Measurements from ENCODE around the gene WDR62.

The WDR62 gene

GRCh38 chr19:36103040-36103626, 48.4 kb downstream of the WDR62 start:
- Histone ChIP-seq H3K4me1 (ENCODE audit: control insufficient read depth in 1 of 2, insufficient read depth in 2 of 2, low read length in 2 of 2) (no peaks in the 10 kb centered on the region), H3K9me3 (ENCODE audit: control insufficient read depth in 1 of 2, low read length in 2 of 2) (no peaks in the 10 kb centered on the region), H3K27ac (ENCODE audit: low read length) (no peak overlapping the region), H3K36me3 (ENCODE audit: control insufficient read depth in 1 of 2, insufficient read depth in 2 of 2, low read length in 2 of 2) (no peaks in the 10 kb centered on the region), H3K27me3 (ENCODE audit: low read depth, low read length) (no peaks in the 10 kb centered on the region), H3K4me3 (ENCODE audit: low read depth in 1 of 2, low read length in 2 of 2) (no peak overlapping the region)

DNA sequence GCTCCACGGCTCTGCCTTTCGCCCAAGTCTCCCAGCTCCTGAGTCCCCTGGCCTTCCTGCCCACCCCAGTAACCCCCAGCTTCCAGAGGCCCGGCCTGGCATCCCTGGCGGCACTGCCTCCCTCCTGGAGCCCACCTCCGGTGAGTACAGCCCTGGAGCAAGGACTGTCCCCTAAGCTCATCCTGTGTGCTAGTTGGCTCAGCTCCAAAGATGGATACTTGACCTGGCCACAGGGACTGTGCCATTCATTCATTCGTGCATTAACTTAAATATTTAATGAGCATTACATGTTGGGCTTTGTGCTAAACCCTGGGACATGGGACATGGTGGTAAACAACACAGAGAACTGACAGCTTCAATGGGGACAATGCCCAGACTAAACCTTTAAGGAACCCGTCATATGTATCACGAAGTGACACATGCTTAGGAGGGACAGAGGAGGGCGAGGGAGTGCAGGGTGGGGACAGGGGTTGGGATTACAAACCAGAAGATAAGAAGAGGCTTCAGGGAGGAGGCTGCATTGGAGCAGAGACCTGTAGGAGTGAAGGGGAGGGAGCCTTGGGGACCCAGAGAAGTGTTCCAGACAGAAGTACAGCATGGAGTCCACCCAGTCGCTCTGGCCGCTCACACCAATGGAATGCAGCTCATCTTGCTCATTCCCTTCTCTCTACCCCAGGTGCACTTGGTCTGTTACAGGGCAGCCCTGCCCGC, 49.3 kb downstream of the WDR62 start:
- Histone ChIP-seq H3K36me3 (ENCODE audit: control insufficient read depth in 1 of 2, insufficient read depth in 2 of 2, low read length in 2 of 2) (no peaks in the 10 kb centered on the region), H3K9me3 (ENCODE audit: control insufficient read depth in 1 of 2, low read length in 2 of 2) (no peaks in the 10 kb centered on the region), H3K27ac (ENCODE audit: low read length) (no peak overlapping the region), H3K4me1 (ENCODE audit: control insufficient read depth in 1 of 2, insufficient read depth in 2 of 2, low read length in 2 of 2) (no peaks in the 10 kb centered on the region), H3K4me3 (ENCODE audit: low read depth in 1 of 2, low read length in 2 of 2) (no peak overlapping the region), H3K27me3 (ENCODE audit: low read depth, low read length) (no peaks in the 10 kb centered on the region)

DNA sequence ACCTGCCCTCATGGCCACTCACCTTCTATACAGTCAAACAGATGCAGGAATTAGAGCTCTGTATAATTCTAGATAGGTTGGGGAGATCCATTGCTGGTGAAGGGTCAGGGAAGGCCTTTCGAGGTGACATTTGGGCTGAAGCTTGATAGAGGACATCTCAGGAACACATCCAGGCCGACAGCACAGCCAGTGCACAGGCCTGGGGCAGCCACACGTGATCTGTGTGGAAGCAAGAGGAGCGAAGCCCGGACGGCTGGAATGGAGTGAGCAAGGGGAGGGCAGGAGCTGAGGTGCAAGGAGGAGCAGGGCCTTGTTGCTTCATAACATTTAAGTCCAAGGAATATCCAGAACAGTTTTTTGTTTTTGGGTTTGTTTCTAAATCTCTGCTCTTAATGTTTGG, 51.7 kb downstream of the WDR62 start:
- no peak overlapping the region for H3K4me3 ChIP-seq (ENCODE audit: low read depth in 1 of 2, low read length in 2 of 2)
- H3K9me3 ChIP-seq (ENCODE audit: control insufficient read depth in 1 of 2, low read length in 2 of 2), result no peaks in the 10 kb centered on the region
- no peak overlapping the region for H3K27ac ChIP-seq (ENCODE audit: low read length)
- no peaks in the 10 kb centered on the region for H3K27me3 ChIP-seq (ENCODE audit: low read depth, low read length)
- H3K36me3 ChIP-seq (ENCODE audit: control insufficient read depth in 1 of 2, insufficient read depth in 2 of 2, low read length in 2 of 2), result peaks cover 0 to 5% of the 10 kb centered on the region in 2 donors
- H3K4me1 ChIP-seq (ENCODE audit: control insufficient read depth in 1 of 2, insufficient read depth in 2 of 2, low read length in 2 of 2), result no peaks in the 10 kb centered on the region

DNA sequence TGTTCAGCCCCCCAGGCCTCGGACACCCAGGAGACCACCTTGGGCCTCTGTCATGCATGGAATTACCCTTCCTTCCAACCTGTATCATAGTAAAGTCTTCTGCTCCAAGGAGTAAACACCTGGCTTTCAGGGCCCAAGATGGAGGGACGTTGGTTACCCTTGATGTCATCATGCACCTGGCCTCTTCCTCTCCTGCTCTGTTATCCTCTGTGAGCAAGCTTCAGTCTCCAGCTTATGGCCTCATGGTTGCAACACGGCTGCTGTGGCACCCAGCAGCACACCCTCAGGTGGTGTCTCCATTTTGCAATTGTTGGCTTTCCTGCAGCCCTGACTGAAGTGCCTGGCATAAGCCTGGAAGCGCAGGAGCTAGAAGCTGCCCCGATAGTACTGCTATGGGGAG, 52.3 kb downstream of the WDR62 start:
- H3K4me1 ChIP-seq (ENCODE audit: control insufficient read depth in 1 of 2, insufficient read depth in 2 of 2, low read length in 2 of 2), result no peaks in the 10 kb centered on the region
- H3K27ac ChIP-seq (ENCODE audit: low read length), result no peak overlapping the region
- no peak overlapping the region for H3K4me3 ChIP-seq (ENCODE audit: low read depth in 1 of 2, low read length in 2 of 2)
- peaks cover 0 to 9% of the 10 kb centered on the region in 2 donors for H3K36me3 ChIP-seq (ENCODE audit: control insufficient read depth in 1 of 2, insufficient read depth in 2 of 2, low read length in 2 of 2)
- H3K27me3 ChIP-seq (ENCODE audit: low read depth, low read length), result no peaks in the 10 kb centered on the region
- H3K9me3 ChIP-seq (ENCODE audit: control insufficient read depth in 1 of 2, low read length in 2 of 2), result no peaks in the 10 kb centered on the region

DNA sequence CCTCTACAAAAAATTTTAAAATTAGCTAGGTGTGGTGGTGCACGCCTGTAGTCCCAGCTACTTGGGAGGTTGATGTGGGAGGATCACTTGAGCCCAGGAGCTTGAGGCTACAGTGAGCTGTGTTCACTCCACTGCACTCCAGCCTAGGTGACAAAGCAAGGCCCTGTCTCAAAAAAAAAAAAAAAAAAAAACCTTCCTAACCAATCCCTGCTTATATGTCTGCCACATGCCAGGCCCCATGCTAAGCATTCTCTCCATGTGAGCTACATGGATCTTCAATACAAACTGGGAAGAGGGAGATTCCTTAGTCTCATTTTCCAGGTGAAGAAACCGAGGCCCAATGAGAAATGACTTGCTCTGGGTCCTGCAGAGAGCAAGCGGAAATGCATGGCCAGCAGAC, 54.0 kb downstream of the WDR62 start:
- Histone ChIP-seq H3K27ac (ENCODE audit: low read length) (no peak overlapping the region), H3K4me1 (ENCODE audit: control insufficient read depth in 1 of 2, insufficient read depth in 2 of 2, low read length in 2 of 2) (peaks cover 0 to 5% of the 10 kb centered on the region in 2 donors), H3K36me3 (ENCODE audit: control insufficient read depth in 1 of 2, insufficient read depth in 2 of 2, low read length in 2 of 2) (peaks cover 4 to 19% of the 10 kb centered on the region in 2 donors), H3K27me3 (ENCODE audit: low read depth, low read length) (no peaks in the 10 kb centered on the region), H3K9me3 (ENCODE audit: control insufficient read depth in 1 of 2, low read length in 2 of 2) (no peaks in the 10 kb centered on the region), H3K4me3 (ENCODE audit: low read depth in 1 of 2, low read length in 2 of 2) (no peak overlapping the region)

DNA sequence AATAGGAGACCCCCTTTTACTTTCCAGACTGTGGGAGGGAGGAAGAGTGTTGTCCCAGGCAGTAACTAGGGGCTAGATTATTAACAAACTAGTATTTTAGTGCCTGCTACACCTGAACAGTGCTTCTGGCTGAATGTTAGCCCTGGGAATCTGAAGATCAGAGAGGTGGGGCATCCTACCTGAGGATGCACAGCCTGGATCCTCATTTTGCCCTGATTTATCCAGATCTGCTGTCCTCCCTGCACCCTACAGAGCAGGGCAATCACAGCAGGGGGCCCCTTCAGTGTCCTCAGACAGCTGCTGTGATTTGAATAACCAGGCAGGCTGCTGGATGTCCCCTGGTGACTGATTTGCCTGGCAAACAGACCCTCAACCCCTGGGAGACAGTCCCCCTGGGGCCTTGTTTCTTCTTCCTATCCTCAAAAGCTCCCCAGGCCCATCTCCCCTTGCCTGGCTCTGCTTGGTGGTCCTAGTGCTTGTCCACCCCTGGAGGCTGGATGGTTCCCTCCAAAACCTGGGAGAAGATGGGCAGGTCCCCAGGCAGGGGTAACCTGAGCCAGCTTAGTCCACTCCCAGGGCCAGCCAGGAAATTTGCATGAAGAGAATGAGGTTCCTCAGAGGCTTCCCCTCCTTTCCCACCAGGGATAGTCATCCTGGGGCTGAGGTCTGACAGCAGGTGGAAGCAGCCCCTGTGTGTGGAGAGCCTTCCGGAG, 55.9 kb downstream of the WDR62 start, which contains the start of gene OVOL3:
Gene OVOL3 (plus strand): TSS at position 657 of the 713 bp plus-strand sequence. CDS start 60 bp downstream, outside the sequence.
- Histone ChIP-seq H3K4me1 (ENCODE audit: control insufficient read depth in 1 of 2, insufficient read depth in 2 of 2, low read length in 2 of 2) (peaks cover 0 to 13% of the 10 kb centered on the region in 2 donors), H3K9me3 (ENCODE audit: control insufficient read depth in 1 of 2, low read length in 2 of 2) (no peaks in the 10 kb centered on the region), H3K27ac (ENCODE audit: low read length) (no peak within 1 kb of the TSS), H3K4me3 (ENCODE audit: low read depth in 1 of 2, low read length in 2 of 2) (no peak within 1 kb of the TSS), H3K36me3 (ENCODE audit: control insufficient read depth in 1 of 2, insufficient read depth in 2 of 2, low read length in 2 of 2) (peaks cover 4 to 19% of the 10 kb centered on the region in 2 donors), H3K27me3 (ENCODE audit: low read depth, low read length) (no peaks in the 10 kb centered on the region)

GRCh38 chr19:36111200-36111539, 56.5 kb downstream of the WDR62 start:
- Histone ChIP-seq H3K27ac (ENCODE audit: low read length) (no peak overlapping the region), H3K27me3 (ENCODE audit: low read depth, low read length) (no peaks in the 10 kb centered on the region), H3K4me1 (ENCODE audit: control insufficient read depth in 1 of 2, insufficient read depth in 2 of 2, low read length in 2 of 2) (peaks cover 0 to 18% of the 10 kb centered on the region in 2 donors), H3K4me3 (ENCODE audit: low read depth in 1 of 2, low read length in 2 of 2) (no peak overlapping the region), H3K36me3 (ENCODE audit: control insufficient read depth in 1 of 2, insufficient read depth in 2 of 2, low read length in 2 of 2) (peaks cover 4 to 19% of the 10 kb centered on the region in 2 donors), H3K9me3 (ENCODE audit: control insufficient read depth in 1 of 2, low read length in 2 of 2) (no peaks in the 10 kb centered on the region)

DNA sequence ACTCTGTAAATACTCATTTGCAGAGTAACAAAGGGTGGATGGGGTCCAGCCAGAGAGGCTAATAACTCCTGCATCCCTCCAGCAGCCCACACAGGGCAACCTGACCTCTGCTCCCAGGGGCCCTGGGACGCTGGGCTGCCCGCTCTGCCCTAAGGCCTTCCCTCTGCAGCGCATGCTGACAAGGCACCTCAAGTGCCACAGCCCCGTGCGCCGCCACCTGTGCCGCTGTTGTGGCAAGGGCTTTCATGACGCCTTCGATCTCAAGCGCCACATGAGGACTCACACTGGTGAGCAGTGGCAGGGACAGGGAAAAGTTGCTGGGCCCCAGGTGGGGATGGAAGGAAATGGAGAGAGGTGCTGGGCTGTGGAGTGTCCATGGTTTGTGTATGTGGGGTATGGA, 58.0 kb downstream of the WDR62 start:
- Histone ChIP-seq H3K27me3 (ENCODE audit: low read depth, low read length) (no peaks in the 10 kb centered on the region), H3K9me3 (ENCODE audit: control insufficient read depth in 1 of 2, low read length in 2 of 2) (no peaks in the 10 kb centered on the region), H3K36me3 (ENCODE audit: control insufficient read depth in 1 of 2, insufficient read depth in 2 of 2, low read length in 2 of 2) (peaks cover 4 to 23% of the 10 kb centered on the region in 2 donors), H3K4me3 (ENCODE audit: low read depth in 1 of 2, low read length in 2 of 2) (no peak overlapping the region), H3K27ac (ENCODE audit: low read length) (no peak overlapping the region), H3K4me1 (ENCODE audit: control insufficient read depth in 1 of 2, insufficient read depth in 2 of 2, low read length in 2 of 2) (peaks cover 0 to 27% of the 10 kb centered on the region in 2 donors)

GRCh38 chr19:36113425-36113824, 58.7 kb downstream of the WDR62 start:
- Histone ChIP-seq H3K27ac (ENCODE audit: low read length) (no peak overlapping the region), H3K36me3 (ENCODE audit: control insufficient read depth in 1 of 2, insufficient read depth in 2 of 2, low read length in 2 of 2) (peaks cover 4 to 29% of the 10 kb centered on the region in 2 donors), H3K4me3 (ENCODE audit: low read depth in 1 of 2, low read length in 2 of 2) (peak overlapping the region; percentile 76 to 93)

GRCh38 chr19:36113894-36114720, 59.4 kb downstream of the WDR62 start:
- H3K4me3 ChIP-seq (ENCODE audit: low read depth in 1 of 2, low read length in 2 of 2), result peak overlapping the region; percentile 76 to 93
- peaks cover 4 to 29% of the 10 kb centered on the region in 2 donors for H3K36me3 ChIP-seq (ENCODE audit: control insufficient read depth in 1 of 2, insufficient read depth in 2 of 2, low read length in 2 of 2)
- H3K27ac ChIP-seq (ENCODE audit: low read length), result peak overlapping the region; percentile 83
- peaks cover 0 to 27% of the 10 kb centered on the region in 2 donors for H3K4me1 ChIP-seq (ENCODE audit: control insufficient read depth in 1 of 2, insufficient read depth in 2 of 2, low read length in 2 of 2)
- no peaks in the 10 kb centered on the region for H3K9me3 ChIP-seq (ENCODE audit: control insufficient read depth in 1 of 2, low read length in 2 of 2)
- H3K27me3 ChIP-seq (ENCODE audit: low read depth, low read length), result no peaks in the 10 kb centered on the region

More at GRCh38 chr19:36113425-36113824, 58.7 kb downstream of the WDR62 start:
- Histone ChIP-seq H3K4me1 (ENCODE audit: control insufficient read depth in 1 of 2, insufficient read depth in 2 of 2, low read length in 2 of 2) (peaks cover 0 to 27% of the 10 kb centered on the region in 2 donors), H3K27me3 (ENCODE audit: low read depth, low read length) (no peaks in the 10 kb centered on the region), H3K9me3 (ENCODE audit: control insufficient read depth in 1 of 2, low read length in 2 of 2) (no peaks in the 10 kb centered on the region)

All from muscle layer of duodenum (tissue), 2 donors.